ENCODE measurements around the gene ALKBH8. TPM values are rescaled to one million over a fixed set of nuclear protein-coding genes. Genes with fewer than 3 reads are reported as not detected.

Gene ALKBH8
- total RNA-seq, 2 experiments from 2014 or later = 13.3 to 13.4 TPM

DNA sequence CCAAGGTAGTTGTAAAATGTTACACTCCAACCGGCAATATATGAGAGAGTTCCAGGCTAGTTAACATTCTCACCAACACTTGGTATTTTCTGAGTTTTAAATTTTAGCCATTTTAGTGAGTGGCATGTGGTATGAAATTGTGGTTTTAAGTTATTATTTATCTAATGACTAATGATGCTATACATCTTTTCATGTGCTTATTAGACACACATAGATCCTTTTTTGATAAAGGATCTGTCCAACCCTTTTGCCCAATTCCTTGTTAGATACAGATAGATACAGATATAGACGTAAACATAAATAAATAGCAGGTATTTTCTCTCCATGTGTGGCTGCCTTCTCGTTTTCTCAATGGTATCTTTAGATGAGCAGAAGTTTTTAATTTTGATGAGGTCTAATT is 39.3 kb downstream of the ALKBH8 start:
- Mint-ChIP-seq H3K4me3 (no peak overlapping the region), H3K27ac (no peak overlapping the region), H3K36me3 (ENCODE audit: low read depth) (peaks cover 34% of the 10 kb centered on the region), H3K9me3 (no peaks in the 10 kb centered on the region), H3K27me3 (no peaks in the 10 kb centered on the region), H3K4me1 (ENCODE audit: low read depth) (peaks cover 4% of the 10 kb centered on the region)
- intact Hi-C loops (cut with micrococcal nuclease) = no loop called here
- TF ChIP-seq, protein P1, sequence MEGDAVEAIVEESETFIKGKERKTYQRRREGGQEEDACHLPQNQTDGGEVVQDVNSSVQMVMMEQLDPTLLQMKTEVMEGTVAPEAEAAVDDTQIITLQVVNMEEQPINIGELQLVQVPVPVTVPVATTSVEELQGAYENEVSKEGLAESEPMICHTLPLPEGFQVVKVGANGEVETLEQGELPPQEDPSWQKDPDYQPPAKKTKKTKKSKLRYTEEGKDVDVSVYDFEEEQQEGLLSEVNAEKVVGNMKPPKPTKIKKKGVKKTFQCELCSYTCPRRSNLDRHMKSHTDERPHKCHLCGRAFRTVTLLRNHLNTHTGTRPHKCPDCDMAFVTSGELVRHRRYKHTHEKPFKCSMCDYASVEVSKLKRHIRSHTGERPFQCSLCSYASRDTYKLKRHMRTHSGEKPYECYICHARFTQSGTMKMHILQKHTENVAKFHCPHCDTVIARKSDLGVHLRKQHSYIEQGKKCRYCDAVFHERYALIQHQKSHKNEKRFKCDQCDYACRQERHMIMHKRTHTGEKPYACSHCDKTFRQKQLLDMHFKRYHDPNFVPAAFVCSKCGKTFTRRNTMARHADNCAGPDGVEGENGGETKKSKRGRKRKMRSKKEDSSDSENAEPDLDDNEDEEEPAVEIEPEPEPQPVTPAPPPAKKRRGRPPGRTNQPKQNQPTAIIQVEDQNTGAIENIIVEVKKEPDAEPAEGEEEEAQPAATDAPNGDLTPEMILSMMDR (IDR thresholded peaks at IDR 0.05) = no peak
- ATAC-seq (no peak), DNase-seq (no peak)
- POLR2A ChIA-PET = no interaction called here
- CTCF ChIA-PET = no interaction called here

DNA sequence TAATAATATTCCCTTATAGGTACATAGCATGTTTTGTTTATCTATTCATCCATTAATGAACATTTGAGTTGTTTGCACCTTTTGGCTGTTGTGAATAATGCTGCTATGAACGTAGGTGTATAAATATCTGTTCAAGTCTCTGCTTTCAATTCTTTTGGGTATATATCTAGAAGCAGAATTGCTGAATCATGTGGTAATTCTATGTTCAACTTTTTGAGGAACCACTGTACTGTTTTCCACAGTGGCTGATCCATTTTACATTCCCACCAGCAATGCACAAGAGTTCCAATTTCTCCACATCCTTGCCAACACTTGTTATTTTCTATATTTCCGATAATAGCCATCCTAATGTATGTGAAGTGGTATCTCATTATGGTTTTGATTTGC is 56.7 kb downstream of the ALKBH8 start:
- intact Hi-C loops (cut with micrococcal nuclease) = no loop called here
- Mint-ChIP-seq H3K27me3 (no peaks in the 10 kb centered on the region), H3K27ac (no peak overlapping the region), H3K4me1 (ENCODE audit: low read depth) (no peaks in the 10 kb centered on the region), H3K36me3 (ENCODE audit: low read depth) (peaks cover 40% of the 10 kb centered on the region), H3K4me3 (no peak overlapping the region), H3K9me3 (no peaks in the 10 kb centered on the region)
- TF ChIP-seq, protein P1 (IDR thresholded peaks at IDR 0.05) = no peak
- ATAC-seq = no peak
- no peak for DNase-seq
- ChIA-PET POLR2A (no interaction called here), CTCF (no interaction called here)

DNA sequence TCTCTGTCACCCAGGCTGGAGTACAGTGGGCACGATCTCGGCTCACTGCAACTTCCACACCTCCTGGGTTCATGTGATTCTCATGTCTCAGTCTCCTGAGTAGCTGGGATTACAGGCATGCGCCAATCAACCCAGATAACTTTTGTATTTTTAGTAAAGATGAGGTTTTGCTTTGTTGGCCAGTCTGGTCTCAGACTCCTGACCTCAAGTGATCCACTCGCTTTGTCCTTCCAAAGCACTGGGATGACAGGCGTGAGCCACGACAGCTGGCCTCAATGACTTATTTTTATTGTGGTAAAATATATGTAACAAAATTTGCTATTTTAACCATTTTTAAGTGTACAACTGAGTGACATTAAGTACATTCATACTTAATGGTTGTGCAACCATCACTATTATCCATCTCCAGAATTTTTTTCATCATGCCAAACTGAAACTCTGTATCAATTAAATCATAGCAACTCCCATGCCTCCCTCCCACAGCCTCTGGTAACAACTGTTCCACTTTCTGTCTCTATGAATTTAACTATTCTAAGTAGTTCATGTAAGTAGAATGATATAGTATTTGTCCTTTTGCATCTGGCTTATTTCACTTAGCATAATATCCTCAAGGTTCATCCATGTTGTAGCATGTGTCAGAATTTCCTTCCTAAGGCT is 57.2 kb downstream of the ALKBH8 start:
- Mint-ChIP-seq H3K27me3 (no peaks in the 10 kb centered on the region), H3K4me3 (no peak overlapping the region), H3K27ac (no peak overlapping the region), H3K36me3 (ENCODE audit: low read depth) (peaks cover 43% of the 10 kb centered on the region), H3K4me1 (ENCODE audit: low read depth) (no peaks in the 10 kb centered on the region), H3K9me3 (no peaks in the 10 kb centered on the region)
- ChIA-PET CTCF (no interaction called here), POLR2A (no interaction called here)
- intact Hi-C loops (cut with micrococcal nuclease) = no loop called here
- TF ChIP-seq, protein P1 (IDR thresholded peaks at IDR 0.05) = no peak
- ATAC-seq = no peak
- DNase-seq = no peak

DNA sequence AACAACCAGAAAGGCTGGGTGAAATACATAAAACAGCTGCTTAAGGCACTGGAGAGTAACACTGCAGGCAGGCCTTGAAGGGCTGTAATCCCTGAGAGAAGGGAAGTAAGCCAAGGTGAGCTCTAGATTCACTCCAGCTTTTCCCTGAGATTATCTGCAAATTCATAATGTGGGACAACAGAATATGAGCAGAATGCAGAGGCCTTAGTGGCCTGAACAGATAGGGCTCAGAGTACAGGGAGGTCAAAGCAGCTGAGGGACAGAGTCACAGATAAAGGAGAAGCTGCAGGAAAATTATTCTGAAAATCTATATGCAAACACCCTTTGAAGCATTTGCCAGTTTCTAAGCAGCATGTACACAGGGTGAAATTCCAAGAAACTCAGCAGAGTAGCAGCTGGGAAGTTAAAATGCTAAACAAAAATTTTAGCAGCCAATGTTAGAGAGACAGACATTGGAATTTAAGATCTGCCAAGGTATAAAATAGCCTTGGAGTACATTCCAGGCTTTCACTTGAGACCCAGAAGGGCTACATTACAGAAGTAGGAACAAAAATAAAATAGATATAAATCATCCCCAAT is 59.8 kb downstream of the ALKBH8 start:
- CTCF ChIA-PET = interaction anchor here (1.7 kb wide), 1 partner anchor 43 kb away, joined by 5 read pairs; no protein-coding TSS in a partner anchor
- no peaks in the 10 kb centered on the region for H3K4me1 Mint-ChIP-seq (ENCODE audit: low read depth)
- H3K9me3 Mint-ChIP-seq = peaks cover 12% of the 10 kb centered on the region
- peaks cover 58% of the 10 kb centered on the region for H3K36me3 Mint-ChIP-seq (ENCODE audit: low read depth)
- TF ChIP-seq, protein P1 (IDR thresholded peaks at IDR 0.05) = no peak
- H3K27me3 Mint-ChIP-seq = no peaks in the 10 kb centered on the region
- DNase-seq (no peak), ATAC-seq (no peak)
- intact Hi-C loops (cut with micrococcal nuclease) = no loop called here
- H3K4me3 Mint-ChIP-seq = no peak overlapping the region
- H3K27ac Mint-ChIP-seq = no peak overlapping the region
- POLR2A ChIA-PET = no interaction called here

DNA sequence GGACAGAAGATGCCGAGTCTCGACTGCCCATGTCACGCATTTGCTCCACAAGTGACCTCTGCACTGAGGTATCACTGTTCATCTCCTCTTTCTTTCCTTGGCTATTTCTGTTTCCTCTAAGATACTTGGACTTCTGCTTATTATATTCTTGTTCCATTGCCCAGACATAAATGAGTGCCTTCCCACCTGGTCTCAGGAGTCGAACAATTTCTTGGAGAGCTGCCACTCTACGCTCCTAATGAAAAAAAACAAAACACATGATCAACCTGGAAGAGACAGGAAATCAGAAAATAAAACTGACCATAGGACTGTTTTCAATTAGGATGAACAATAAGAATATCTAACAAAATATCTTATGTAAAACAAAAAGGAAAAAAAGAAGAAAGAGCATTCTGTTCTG is 60.6 kb downstream of the ALKBH8 start:
- intact Hi-C loops (cut with micrococcal nuclease) = no loop called here
- no peaks in the 10 kb centered on the region for H3K27me3 Mint-ChIP-seq
- peaks cover 55% of the 10 kb centered on the region for H3K36me3 Mint-ChIP-seq (ENCODE audit: low read depth)
- H3K4me3 Mint-ChIP-seq = no peak overlapping the region
- ATAC-seq (no peak), DNase-seq (no peak)
- no peak overlapping the region for H3K27ac Mint-ChIP-seq
- no peaks in the 10 kb centered on the region for H3K4me1 Mint-ChIP-seq (ENCODE audit: low read depth)
- TF ChIP-seq, protein P1 (IDR thresholded peaks at IDR 0.05) = no peak
- peaks cover 12% of the 10 kb centered on the region for H3K9me3 Mint-ChIP-seq
- ChIA-PET POLR2A (no interaction called here), CTCF (no interaction called here)

Measured in activated CD8-positive, alpha-beta T cell treated with anti-CD3 and anti-CD28 coated beads for 36 hours (primary cell).